ENCODE results near the gene SLC44A1.

The SLC44A1 gene

DNA sequence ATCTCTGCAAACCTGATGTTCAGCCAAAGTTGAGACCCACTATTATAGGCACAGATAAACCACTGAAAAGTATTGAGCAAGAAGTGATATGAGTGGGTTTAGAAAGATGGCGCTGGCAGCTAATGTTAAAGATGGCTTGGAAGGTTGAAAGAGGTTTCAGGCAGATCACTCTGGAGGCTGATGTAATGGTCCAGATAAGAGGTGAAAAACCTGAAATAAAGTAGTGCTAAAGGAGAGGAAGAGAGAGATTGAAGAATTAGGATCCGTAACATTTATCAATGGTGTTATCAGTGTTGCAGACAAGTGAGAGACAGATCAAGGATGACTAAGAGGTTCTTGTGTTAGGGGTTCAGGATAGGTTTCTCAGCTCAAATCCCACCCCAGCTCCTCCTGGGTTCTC, 58.3 kb downstream of the SLC44A1 start:
- no peak for DNase-seq (ENCODE audit: low read depth, low spot score)

GRCh38 chr9:105305856-105306255, 61.4 kb downstream of the SLC44A1 start:
- DNase-seq (ENCODE audit: low read depth, low spot score) = no peak

DNA sequence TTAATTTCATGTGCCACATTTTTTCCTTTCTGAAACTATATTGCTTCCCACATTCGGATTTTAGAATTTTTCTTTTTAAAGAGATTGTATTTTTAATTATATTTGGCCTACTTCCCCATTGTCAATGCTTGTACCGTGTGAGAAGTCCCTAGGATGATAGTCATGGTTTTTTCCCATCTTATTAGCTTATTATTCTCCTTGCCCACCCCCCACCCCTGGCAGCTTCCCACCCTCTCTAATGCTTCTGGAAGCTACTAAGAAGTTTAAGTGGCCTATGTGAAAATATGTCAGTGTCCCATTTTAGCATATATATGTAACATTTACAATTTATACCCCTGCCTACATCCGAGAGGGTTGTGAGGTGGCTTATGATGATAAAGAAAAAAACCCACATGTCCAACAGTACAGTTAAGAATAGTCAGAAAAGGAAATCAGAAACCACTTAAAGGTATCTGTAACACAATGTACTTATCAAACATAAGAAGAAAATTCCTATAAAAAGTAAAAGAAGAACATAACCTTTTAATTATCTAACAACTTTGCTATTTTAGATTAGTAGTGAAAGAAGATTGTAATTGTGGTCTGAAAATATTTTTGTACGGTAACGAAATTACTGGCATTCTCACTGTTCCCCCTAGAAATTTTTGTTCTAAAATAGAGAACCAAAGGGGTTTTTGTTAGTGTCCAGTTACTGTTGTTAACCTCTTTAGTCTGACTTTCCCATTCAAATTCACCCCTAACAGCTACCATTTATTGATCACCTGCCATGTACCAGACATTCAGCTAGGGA, 62.1 kb downstream of the SLC44A1 start:
- no peak for DNase-seq (ENCODE audit: low read depth, low spot score)

DNA sequence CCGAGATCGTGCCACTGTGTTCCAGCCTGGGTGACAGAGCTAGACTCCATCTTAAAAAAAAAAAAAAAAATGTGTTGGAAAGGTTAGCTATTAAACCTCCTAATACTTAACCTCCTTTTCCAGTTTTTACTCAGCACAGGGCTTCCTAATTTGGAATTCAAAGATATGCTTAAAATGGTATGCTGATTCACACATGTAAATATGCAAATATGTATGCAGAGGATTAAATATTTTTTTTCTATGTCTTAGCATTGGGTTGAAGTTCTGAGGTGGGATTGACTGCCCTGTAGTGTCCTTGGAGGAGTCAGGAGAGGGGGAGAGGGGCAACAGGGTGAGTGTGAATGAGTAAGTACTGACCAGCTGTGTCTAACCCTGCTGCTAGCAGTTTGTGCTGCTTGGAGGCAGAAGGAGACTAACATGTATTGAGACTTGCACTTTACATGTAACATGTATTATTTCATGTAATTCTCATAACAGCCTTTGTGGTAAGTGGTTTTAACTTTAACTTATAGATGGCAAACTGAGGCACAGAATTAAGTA, 63.2 kb downstream of the SLC44A1 start:
- no peak for DNase-seq (ENCODE audit: low read depth, low spot score)

- DNase-seq (ENCODE audit: low read depth, low spot score) = no peak
These were observed 64.2 kb downstream of the SLC44A1 start for GRCh38 chr9:105308461-105309341.

- DNase-seq (ENCODE audit: low read depth, low spot score) = no peak
These were observed 65.1 kb downstream of the SLC44A1 start for GRCh38 chr9:105309531-105309931.

DNA sequence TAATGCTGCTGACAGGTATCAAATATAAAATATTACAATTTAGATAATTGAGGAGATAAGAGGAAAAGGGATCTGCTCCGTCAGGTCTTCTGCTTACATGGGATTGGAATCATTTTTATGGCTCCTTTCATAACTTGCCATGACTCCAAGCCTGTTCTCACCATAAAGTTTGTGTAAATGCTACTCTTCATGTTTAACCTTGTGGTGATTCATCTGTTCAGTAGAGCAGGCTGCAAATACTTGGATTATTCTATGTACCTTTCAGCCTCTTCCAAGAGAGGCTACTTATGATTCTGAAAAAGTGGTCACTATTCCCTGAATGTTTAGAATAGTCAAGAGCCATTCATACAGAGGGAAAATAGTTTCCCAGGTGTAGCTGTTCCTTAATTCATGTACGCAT, 66.9 kb downstream of the SLC44A1 start:
- no peak for DNase-seq (ENCODE audit: low read depth, low spot score)

GRCh38 chr9:105313238-105313637, 68.8 kb downstream of the SLC44A1 start:
- DNase-seq (ENCODE audit: low read depth, low spot score) = no peak

GRCh38 chr9:105316703-105317102, 72.3 kb downstream of the SLC44A1 start:
- DNase-seq (ENCODE audit: low read depth, low spot score) = no peak

- no peak for DNase-seq (ENCODE audit: low read depth, low spot score)
These were observed 74.3 kb downstream of the SLC44A1 start for GRCh38 chr9:105318729-105319191.

GRCh38 chr9:105319202-105319813, 74.9 kb downstream of the SLC44A1 start:
- no peak for DNase-seq (ENCODE audit: low read depth, low spot score)

DNA sequence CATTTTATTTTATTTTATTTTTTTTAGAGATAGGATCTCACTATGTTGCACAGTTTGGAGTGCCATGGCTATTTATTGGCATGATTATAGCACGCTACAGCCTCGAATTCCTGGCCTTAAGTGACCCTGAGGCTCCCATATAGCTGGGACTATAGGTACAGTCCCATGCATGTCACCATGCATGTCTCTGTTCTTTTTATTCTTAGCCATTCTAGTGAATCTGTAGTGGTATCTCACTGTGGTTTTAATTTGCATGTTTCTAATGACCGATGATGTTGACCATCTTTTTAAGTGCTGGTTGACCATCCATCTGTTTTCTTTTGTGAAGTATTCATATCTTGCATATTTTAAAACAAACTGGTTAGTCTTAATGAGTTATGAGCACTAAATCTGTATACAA, 76.1 kb downstream of the SLC44A1 start:
- no peak for DNase-seq (ENCODE audit: low read depth, low spot score)

DNA sequence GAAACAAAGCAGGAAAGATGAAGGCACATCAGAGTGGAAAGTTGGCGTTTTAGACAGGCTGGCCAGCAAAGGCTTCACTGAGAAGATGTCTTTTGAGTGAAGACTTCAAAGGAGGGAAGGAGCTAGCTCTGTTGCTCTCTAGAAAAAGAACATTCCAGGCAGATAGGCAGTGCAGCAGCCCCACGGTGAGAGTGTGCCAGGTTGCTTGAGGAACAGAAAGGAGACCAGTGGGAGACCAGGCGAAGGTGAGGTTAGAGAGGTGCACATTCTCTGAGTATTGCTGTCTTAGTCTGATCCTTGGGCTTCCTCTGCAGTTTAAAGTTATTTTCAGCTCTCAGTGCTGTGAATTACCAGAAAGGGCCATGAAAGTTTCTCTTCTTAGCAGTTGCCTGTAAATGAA, 83.8 kb downstream of the SLC44A1 start:
- DNase-seq (ENCODE audit: low read depth, low spot score) = no peak

DNA sequence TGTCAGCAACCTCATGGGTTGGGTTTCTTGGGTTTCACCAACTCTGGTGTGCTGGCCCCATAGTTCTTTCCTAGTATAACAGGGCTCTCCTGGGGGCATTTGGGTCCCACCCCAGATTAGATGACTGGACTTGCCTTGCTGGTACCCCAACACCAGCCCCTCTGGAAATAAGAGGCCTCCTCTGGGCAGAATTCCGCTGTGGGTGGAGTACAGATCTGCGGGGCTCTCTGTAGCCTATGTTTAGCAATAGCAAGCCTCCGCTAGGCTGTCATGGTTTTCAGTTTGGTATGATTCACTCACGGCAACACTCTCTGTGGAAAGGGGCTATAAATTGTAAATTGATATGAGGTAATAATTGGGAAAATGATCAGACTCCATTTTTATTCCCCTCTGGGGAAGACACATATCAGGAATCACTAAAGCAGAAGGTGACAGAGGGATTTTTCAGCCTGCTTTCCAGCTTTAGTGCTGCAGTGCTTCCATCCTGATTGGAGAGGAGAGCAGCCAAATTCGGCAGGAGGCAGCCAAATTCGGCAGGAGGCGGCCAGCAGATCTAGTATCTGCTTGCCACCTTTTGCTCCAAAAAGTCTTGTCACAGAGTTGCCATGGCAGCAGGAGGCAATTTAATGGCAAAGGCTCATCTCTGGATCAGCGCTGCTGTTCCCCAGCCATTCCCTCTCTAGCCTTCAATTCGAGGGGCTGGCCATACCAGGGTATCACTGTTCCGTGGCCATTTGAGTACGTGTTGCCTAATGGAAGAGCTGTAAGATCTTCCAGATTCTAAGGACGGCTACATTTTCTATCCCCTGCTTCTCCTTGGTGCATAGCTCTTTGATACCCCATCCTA, 84.6 kb downstream of the SLC44A1 start:
- DNase-seq (ENCODE audit: low read depth, low spot score) = no peak

DNA sequence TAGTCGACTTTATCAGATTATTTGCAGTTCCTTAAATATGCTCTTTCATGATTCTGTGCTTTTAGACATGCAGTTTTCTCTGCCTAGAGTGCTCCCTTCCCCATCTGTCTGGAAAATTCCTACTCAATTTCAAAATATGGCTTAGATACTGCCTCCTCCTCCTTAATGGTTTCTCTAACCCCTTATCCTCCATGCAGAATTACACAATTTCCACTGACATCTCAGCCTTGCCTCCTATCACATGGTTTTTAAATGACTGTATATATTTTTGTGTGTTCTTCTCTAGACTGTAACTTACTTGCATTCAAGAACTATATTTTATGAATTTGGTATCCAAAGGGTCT, 85.2 kb downstream of the SLC44A1 start:
- DNase-seq (ENCODE audit: low read depth, low spot score) = no peak

DNA sequence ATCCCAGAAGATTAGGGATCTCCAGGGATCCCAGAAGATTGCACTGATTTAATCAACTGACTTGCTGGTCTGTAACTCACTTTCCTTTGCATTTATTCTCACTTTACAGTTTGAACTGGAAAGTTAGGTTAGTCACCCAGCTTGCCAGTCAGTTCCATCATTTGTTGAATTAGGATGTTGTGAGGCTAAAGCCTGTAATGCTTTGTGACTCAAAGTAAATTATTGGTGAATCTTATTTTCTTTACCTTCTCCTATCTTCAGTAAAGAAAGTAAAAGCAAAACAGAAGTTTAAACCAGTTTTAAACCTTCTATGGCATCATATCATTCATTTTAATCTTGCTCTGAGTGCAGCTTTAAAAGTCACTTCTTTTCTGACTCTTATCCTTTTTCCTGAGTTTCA, 85.8 kb downstream of the SLC44A1 start:
- DNase-seq (ENCODE audit: low read depth, low spot score) = no peak

DNA sequence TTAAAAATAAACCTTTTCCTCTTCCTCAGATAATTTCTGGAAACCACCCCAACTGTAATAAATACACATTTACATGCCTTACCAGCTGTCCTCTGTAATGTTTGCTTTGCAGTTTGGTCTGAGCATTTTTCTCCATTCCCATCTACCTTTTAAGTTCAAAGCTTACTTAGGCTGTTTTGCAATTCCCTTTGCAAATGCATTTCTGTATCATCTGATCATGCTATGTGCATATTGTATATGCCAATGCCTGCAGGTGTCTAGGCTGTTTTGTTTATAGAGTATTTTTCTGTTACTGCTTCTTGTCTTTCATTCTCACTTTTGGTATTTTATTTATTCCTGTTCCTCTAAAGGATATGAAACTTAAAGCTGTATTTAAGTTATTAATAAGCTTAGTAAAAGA, 86.3 kb downstream of the SLC44A1 start:
- no peak for DNase-seq (ENCODE audit: low read depth, low spot score)

DNA sequence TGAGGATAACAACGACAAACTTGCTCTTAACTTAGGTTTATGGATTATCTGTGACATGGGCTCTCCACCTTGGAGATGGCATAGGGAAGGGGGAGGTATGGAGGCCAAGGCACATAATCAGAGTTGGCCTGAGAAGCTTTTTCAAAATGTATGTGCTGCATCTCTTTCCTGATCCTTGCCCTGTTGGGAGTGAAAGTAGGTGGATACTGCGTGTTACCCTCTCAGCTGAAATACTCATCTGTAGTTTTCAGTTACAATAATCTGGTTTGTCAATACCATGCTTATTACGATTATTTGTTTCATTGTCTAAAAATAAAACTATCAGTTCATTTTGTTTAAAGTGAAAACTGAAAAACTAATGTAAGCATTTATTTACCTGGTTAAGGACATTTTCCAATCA, 86.7 kb downstream of the SLC44A1 start:
- DNase-seq (ENCODE audit: low read depth, low spot score) = no peak

DNA sequence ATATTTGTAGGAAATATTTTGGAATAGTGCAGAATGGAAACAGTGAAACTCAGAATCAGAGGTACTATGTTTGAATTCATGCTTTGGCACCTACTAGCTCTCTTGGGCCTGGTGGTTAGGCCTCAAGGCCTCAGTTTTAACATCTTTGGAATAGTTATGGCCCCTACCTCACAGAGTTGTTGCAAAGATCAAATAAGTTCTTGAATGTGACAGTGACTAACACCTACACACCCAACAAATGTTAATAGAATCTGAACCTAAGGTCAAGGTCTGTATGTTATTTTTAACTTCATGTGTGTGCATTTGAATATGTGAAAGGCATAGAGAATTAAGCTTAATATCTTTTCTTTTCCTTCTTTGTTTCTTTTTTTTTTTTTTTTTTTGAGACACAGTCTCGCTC, 87.3 kb downstream of the SLC44A1 start:
- DNase-seq (ENCODE audit: low read depth, low spot score) = no peak

GRCh38 chr9:105332471-105332870, 88.0 kb downstream of the SLC44A1 start:
- DNase-seq (ENCODE audit: low read depth, low spot score) = no peak

DNA sequence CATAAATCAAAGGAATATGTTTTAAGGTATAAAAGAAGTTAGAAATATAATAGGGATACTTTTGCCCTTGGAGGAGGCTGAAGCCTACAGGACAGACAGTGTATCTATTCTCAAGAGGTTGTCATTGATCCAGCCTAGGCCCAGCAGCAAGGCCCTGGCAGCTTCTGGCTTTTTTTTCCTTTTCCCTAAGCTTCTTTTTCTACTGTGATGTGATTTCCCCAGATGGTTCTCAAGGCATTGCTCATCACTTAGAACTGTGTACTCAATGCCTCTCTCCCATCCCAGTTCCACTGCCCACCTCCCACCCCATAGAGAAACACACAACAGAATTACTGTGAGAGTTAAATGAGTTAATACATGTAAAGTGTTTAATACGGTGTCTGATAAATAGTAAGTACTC, 88.6 kb downstream of the SLC44A1 start:
- no peak for DNase-seq (ENCODE audit: low read depth, low spot score)

Data from ELF-1 (cell line).